ENCODE results near the gene ZFR2. TPM values are rescaled to one million over a fixed set of nuclear protein-coding genes. Genes with fewer than 3 reads are reported as not detected.

ZFR2 gene
- total RNA-seq, 4 donors from 2014 or later: 0.69 TPM; not detected in 3

DNA sequence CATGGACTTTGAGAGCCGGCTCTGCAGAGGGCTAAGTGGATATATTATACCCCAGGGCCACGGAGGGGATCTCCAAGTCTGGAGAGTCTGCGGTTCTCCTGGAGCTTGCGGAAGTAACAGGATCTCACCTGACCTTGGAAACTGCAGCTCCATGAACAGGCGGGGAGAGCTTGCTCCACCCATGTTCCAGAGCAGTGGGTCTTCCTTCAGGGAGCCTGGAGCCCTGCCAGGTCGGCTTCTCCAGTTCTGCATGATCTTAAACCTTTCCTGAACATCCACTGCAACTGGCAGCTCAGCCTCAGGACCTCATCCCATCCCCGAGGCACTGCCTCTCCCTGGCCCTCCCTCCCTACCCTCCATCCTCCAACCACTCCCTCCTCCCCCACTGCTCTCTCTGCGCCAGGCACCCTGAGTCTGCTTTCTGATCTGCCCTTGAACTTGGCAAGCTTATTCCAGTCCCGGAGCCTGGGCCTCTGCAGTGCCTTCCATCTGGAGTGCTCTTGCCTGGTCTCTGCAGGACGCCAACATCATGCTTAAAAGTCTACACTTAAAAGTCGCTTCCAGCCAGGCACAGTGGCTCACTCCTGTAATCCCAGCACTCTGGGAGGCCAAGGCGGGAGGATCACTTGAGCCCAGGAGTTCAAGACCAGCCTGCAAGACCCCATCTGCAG lies 24.8 kb upstream of the ZFR2 start:
- intact Hi-C loops (cut with DNase I): no loop called here
- no peak overlapping the region for H3K27ac ChIP-seq (replicated peaks in 1 of 4)
- no peak overlapping the region for H3K4me3 ChIP-seq
- no peak for DNase-seq (ENCODE audit: extremely low spot score)
- 72% methylated on average over 10 of the region's 12 CpGs for WGBS
- no peaks in the 10 kb centered on the region for H3K36me3 ChIP-seq
- peaks cover 0 to 6% (median 5%) of the 10 kb centered on the region in 4 donors for H3K9me3 ChIP-seq
- no peaks in the 10 kb centered on the region for H3K27me3 ChIP-seq
- no peaks in the 10 kb centered on the region for H3K4me1 ChIP-seq
- TF ChIP-seq, protein P1, sequence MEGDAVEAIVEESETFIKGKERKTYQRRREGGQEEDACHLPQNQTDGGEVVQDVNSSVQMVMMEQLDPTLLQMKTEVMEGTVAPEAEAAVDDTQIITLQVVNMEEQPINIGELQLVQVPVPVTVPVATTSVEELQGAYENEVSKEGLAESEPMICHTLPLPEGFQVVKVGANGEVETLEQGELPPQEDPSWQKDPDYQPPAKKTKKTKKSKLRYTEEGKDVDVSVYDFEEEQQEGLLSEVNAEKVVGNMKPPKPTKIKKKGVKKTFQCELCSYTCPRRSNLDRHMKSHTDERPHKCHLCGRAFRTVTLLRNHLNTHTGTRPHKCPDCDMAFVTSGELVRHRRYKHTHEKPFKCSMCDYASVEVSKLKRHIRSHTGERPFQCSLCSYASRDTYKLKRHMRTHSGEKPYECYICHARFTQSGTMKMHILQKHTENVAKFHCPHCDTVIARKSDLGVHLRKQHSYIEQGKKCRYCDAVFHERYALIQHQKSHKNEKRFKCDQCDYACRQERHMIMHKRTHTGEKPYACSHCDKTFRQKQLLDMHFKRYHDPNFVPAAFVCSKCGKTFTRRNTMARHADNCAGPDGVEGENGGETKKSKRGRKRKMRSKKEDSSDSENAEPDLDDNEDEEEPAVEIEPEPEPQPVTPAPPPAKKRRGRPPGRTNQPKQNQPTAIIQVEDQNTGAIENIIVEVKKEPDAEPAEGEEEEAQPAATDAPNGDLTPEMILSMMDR (IDR thresholded peaks at IDR 0.05): no peak
- no peak for TF ChIP-seq POLR2AphosphoS5 (IDR thresholded peaks at IDR 0.05)
- no peak for TF ChIP-seq EP300 (IDR thresholded peaks at IDR 0.05)
- TF ChIP-seq POLR2A (IDR thresholded peaks at IDR 0.05; ENCODE audit: low read depth): no peak

DNA sequence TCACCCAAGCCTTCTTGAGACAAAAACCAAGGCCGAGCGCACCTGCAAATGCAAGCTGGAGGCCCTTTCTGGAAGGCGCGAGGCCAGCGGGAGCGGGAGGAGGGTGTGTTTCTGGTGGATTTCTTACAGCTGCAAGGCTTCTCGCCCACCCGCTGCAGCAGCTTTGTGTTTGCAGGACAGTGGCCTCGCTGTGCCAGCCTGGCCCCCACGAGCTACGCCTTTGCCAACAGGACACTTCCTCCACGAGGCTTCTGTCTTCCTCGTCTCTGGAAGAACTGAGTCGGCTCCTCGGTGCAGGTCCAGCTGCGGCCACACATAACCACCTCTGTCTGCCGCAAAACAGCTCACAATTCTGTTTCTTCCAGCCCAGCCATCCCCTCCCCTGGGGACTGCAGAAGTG lies 21.8 kb upstream of the ZFR2 start:
- Histone ChIP-seq H3K27me3 (no peaks in the 10 kb centered on the region), H3K4me1 (no peaks in the 10 kb centered on the region), H3K36me3 (no peaks in the 10 kb centered on the region), H3K9me3 (no peaks in the 10 kb centered on the region), H3K27ac (replicated peaks in 1 of 4) (no peak overlapping the region), H3K4me3 (no peak overlapping the region)
- DNase-seq (ENCODE audit: extremely low spot score): no peak
- 86% methylated on average over 17 of the region's 17 CpGs for WGBS
- intact Hi-C loops (cut with DNase I): no loop called here
- TF ChIP-seq POLR2AphosphoS5 (IDR thresholded peaks at IDR 0.05) (no peak), EP300 (IDR thresholded peaks at IDR 0.05) (no peak), POLR2A (IDR thresholded peaks at IDR 0.05; ENCODE audit: low read depth) (no peak)
- TF ChIP-seq, protein P1 (IDR thresholded peaks at IDR 0.05): no peak

DNA sequence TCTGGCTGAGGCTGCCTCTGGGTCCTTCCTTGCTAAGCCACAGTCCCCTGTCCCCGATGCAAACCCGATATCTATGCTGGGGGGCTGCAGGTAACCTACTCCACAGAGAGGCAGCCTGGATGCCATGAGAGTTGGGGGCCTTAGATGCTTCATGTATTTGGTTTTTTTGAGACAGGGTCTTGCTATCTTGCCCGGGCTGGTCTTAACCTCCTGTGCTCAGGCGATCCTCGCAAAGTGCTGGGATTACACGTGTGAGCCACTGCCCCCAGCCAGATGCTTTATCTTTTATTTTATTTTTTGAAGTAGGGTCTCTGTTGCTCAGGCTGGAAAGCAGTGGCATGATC lies 13.2 kb upstream of the ZFR2 start:
- no peak overlapping the region for H3K27ac ChIP-seq (replicated peaks in 1 of 4)
- no peaks in the 10 kb centered on the region for H3K36me3 ChIP-seq
- intact Hi-C loops (cut with DNase I): no loop called here
- no peak overlapping the region for H3K4me3 ChIP-seq
- no peak for TF ChIP-seq POLR2A (IDR thresholded peaks at IDR 0.05; ENCODE audit: low read depth)
- no peak for TF ChIP-seq POLR2AphosphoS5 (IDR thresholded peaks at IDR 0.05)
- TF ChIP-seq, protein P1 (IDR thresholded peaks at IDR 0.05): no peak
- TF ChIP-seq EP300 (IDR thresholded peaks at IDR 0.05): no peak
- H3K27me3 ChIP-seq: peaks cover 4 to 76% (median 30%) of the 10 kb centered on the region in 4 donors
- peaks cover 0 to 18% (median 9%) of the 10 kb centered on the region in 4 donors for H3K4me1 ChIP-seq
- 29% methylated on average over 6 of the region's 6 CpGs for WGBS
- H3K9me3 ChIP-seq: no peaks in the 10 kb centered on the region
- DNase-seq (ENCODE audit: extremely low spot score): no peak

DNA sequence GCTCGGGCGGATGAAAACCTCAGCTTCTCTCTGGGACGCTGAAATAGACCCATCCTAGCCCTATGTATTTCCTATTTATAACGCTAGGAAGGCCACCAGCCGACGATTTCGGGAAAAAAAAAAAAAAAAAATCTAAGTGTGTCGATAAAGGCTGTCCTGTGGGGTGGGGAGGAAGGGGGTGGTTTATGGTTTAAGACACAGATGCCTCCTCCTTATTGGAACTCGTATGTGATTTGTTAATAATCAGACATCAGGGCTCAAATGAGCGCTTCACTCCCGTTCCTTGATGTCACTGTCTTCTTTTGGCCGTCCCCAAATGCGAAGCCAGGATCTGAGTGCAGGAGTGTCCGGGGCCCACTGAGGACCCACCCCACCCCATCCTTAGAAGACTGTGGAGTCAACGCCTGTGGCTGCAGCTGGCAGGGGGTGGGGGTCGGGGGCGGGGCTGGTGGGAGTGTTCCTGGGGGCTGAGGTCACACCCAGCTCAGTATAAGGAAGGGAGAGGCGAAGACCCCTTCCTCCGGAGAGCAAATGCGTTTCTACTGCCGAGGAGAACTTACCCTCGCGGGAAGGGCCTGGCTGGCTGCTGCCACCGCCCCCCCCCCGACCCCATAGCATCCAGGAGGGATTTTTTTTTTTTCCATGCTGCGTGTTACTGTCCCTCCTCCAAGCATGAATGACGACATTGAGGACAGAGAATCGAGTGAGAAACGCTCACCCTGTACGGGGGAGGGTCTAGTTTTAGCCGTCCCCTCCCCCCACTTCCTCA lies 12.6 kb upstream of the ZFR2 start:
- 2% methylated on average over 26 of the region's 31 CpGs for WGBS
- no peak for DNase-seq (ENCODE audit: extremely low spot score)
- no peak overlapping the region for H3K4me3 ChIP-seq
- H3K36me3 ChIP-seq: no peaks in the 10 kb centered on the region
- intact Hi-C loops (cut with DNase I): no loop called here
- H3K27me3 ChIP-seq: peaks cover 4 to 80% (median 30%) of the 10 kb centered on the region in 4 donors
- no peaks in the 10 kb centered on the region for H3K9me3 ChIP-seq
- TF ChIP-seq POLR2AphosphoS5 (IDR thresholded peaks at IDR 0.05): no peak
- TF ChIP-seq, protein P1 (IDR thresholded peaks at IDR 0.05): no peak
- TF ChIP-seq EP300 (IDR thresholded peaks at IDR 0.05): no peak
- TF ChIP-seq POLR2A (IDR thresholded peaks at IDR 0.05; ENCODE audit: low read depth): no peak
- peaks cover 0 to 18% (median 9%) of the 10 kb centered on the region in 4 donors for H3K4me1 ChIP-seq
- no peak overlapping the region for H3K27ac ChIP-seq (replicated peaks in 1 of 4)
